Stomach (tissue), 9 donors: ENCODE measurements around the gene NUFIP2. TPM values are rescaled to one million over a fixed set of nuclear protein-coding genes. Genes with fewer than 3 reads are reported as not detected.

Source experiments
- DNase-seq, 2 donors: peaks; one replicate each; pipeline versions ENCODE4 v3.0.0 to v3.0.0-alpha.2; 2013 to 2019
- H3K27ac ChIP-seq, 5 donors: fragments of 200-600 bp in 4 of 5; sonication (generic) in 4 of 5; one replicate each; pipeline ENCODE4 v1.5.1; 2013 to 2019; ENCODE audit warnings: mild to moderate bottlenecking in 1 of 5, moderate library complexity in 1 of 5
- H3K27me3 ChIP-seq, 3 donors: fragments of 200-600 bp; sonication (generic); one replicate each; pipeline ENCODE4 v1.5.1; 2017 to 2019; ENCODE audit warnings: mixed run types in 1 of 3
- H3K36me3 ChIP-seq, 4 donors: fragments of 200-600 bp; sonication (generic); 1 replicate in 3 of 4; 2 replicates in 1 of 4; pipeline ENCODE4 v1.5.1; 2016 to 2019
- H3K4me1 ChIP-seq, 4 donors: fragments of 200-600 bp; sonication (generic); one replicate each; pipeline ENCODE4 v1.5.1; 2016 to 2019
- H3K4me3 ChIP-seq, 4 donors: fragments of 200-600 bp; sonication (generic) in 3 of 4; one replicate each; pipeline ENCODE4 v1.5.1; 2016 to 2019; ENCODE audit warnings: mild to moderate bottlenecking in 1 of 4
- H3K9me3 ChIP-seq, 4 donors: fragments of 200-600 bp; sonication (generic); one replicate each; pipeline ENCODE4 v1.5.1; 2016 to 2019
- EP300 ChIP-seq: sonication (generic); formaldehyde crosslinking; IDR thresholded peaks from one replicate; pipeline ENCODE4 v1.6.1; 2017; ENCODE audit warnings: antibody characterized with exemption
- POLR2A ChIP-seq, 4 donors: fragments of 450-650 bp; IDR thresholded peaks; one replicate each; pipeline ENCODE4 v1.6.1; 2016; ENCODE audit warnings: antibody characterized with exemption in 4 of 4, control low read depth in 2 of 4, mild to moderate bottlenecking in 1 of 4, moderate library complexity in 1 of 4
- POLR2AphosphoS5 ChIP-seq, 3 donors: sonication (generic); formaldehyde crosslinking; IDR thresholded peaks; one replicate each; pipeline ENCODE4 v1.6.1; 2016; ENCODE audit warnings: antibody characterized with exemption in 3 of 3
- WGBS, 5 donors: extraction: QIAGEN DNeasy Blood & Tissue Kit in 3 of 5; methylation state at CpG; one replicate each; pipeline versions ENCODE4 v1.1.5 to v1.1.7; 2013 to 2018; 5-methylcytosine and 5-hydroxymethylcytosine counted together
- intact Hi-C: fragments of 100-400 bp; cut with DNase I; formaldehyde crosslinking; loops from one replicate; pipeline ENCODE4 v1.15.1; 2023; ENCODE audit warnings: low total_unique reads
- polyA plus RNA-seq, 3 donors: library from polyadenylated mRNA; stranded (reverse); fragments of 200-250 nt; gene quantifications; one replicate each; pipeline ENCODE4 v1.2.3, GENCODE V29; 2013
- total RNA-seq, 5 donors: library from RNA; depleted of rRNA; stranded (reverse); fragments of >200 nt; gene quantifications; one replicate each; pipeline versions ENCODE4 v1.1.0 to v1.2.3, GENCODE V29; 2014 to 2016
- TF ChIP-seq, protein P1 (sequence below), 7 experiments: fragments of 450-650 bp in 4 of 7; fragments of 200-600 bp in 3 of 7; sonication (generic) in 3 of 7; IDR thresholded peaks; one replicate each; pipeline ENCODE4 v1.5.1; 2016 to 2019; ENCODE audit warnings: antibody characterized with exemption in 7 of 7, control low read depth in 2 of 7, mild to moderate bottlenecking in 1 of 7
- donor health status: healthy with polysubstance abuse.
- donor health status: Bipolar disorder and iron deficiency.
- donor health status: healthy.

Gene NUFIP2
- total and polyA plus RNA-seq, 8 donors, result 5.6 to 151 (median 27.8) TPM

DNA sequence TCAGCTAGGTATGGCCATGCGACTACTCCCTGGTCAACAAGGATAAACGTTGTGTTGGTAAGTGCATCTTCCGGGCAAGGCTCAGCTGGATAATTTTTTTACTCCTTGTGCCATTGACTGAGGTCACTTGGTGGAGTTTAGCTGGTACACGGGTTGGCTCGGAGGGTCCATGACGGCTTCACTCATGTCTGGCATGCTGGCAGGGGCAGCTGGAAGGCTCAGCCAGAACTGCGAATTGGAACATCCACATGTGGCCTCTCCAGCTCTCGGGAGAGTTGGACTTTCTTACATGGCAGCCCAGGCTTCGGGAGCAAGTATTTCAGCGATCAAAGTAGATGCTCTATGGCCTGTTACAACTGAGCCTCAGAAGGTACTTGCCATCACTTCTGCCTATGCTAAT lies 78.8 kb downstream of the NUFIP2 start:
- no peak for DNase-seq
- H3K36me3 ChIP-seq, result no peaks in the 10 kb centered on the region
- WGBS, 5 donors, result 87 to 93% (median 92%) methylated on average over 10 of the region's 10 CpGs
- intact Hi-C loops, result loop anchor here (5.0 kb wide), 1 partner anchor 63 kb away; no protein-coding TSS in a partner anchor
- no peaks in the 10 kb centered on the region for H3K27me3 ChIP-seq
- H3K27ac ChIP-seq, result no peak overlapping the region
- TF ChIP-seq POLR2AphosphoS5 (IDR thresholded peaks at IDR 0.05) (no peak), POLR2A (IDR thresholded peaks at IDR 0.05) (no peak), EP300 (no peak)
- TF ChIP-seq, protein P1, sequence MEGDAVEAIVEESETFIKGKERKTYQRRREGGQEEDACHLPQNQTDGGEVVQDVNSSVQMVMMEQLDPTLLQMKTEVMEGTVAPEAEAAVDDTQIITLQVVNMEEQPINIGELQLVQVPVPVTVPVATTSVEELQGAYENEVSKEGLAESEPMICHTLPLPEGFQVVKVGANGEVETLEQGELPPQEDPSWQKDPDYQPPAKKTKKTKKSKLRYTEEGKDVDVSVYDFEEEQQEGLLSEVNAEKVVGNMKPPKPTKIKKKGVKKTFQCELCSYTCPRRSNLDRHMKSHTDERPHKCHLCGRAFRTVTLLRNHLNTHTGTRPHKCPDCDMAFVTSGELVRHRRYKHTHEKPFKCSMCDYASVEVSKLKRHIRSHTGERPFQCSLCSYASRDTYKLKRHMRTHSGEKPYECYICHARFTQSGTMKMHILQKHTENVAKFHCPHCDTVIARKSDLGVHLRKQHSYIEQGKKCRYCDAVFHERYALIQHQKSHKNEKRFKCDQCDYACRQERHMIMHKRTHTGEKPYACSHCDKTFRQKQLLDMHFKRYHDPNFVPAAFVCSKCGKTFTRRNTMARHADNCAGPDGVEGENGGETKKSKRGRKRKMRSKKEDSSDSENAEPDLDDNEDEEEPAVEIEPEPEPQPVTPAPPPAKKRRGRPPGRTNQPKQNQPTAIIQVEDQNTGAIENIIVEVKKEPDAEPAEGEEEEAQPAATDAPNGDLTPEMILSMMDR (IDR thresholded peaks at IDR 0.05), result no peak
- H3K4me1 ChIP-seq, result peaks cover 0 to 9% (median 7%) of the 10 kb centered on the region in 4 donors
- H3K9me3 ChIP-seq, result no peaks in the 10 kb centered on the region
- H3K4me3 ChIP-seq, result no peak overlapping the region

DNA sequence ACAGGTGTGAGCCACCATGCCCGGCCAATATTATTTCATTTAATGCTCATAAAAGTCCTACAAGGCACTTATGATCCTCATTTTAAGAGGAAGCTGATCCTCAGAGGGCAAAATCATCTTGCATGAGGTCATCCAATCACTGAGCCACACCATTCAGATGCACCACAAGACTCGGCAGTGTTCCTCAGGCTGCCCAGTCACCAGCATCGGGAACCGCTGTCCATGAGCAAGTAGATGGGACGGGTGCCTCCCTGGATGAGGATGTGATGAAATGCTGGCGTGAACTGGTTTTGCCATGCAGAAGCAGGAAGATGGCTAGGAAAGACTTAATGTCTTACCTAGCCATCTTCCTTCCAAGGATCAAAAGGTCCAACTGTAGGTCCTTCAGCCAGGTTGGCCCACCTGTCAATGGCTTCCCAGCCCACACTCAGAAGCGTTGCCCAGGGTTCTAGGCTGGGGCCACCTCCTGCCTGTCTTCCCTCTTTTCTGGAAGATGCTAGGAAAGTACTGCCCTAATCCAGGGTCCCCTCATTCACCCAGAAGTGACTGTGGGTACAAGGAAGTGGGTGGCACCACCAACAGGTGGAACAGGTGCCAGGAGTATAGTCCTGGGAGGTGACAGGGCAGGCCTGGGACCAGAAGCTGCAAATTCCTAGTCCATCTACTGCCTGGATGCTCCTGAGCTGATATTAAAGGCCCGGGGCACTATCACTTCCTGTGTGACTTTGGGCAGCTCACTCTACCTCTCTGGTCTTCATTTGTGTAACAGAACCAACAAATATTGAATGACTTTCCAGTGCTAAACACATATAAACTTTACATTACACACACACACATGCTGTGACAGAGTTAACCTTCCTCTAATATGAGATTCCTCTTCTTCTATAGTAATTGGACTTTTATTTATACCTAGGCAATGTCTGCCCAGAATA lies 79.5 kb downstream of the NUFIP2 start:
- no peak for TF ChIP-seq POLR2A (IDR thresholded peaks at IDR 0.05)
- no peak for TF ChIP-seq EP300
- TF ChIP-seq, protein P1 (IDR thresholded peaks at IDR 0.05), result no peak
- no peak for TF ChIP-seq POLR2AphosphoS5 (IDR thresholded peaks at IDR 0.05)
- no peak for DNase-seq
- no peak overlapping the region for H3K4me3 ChIP-seq
- 90% methylated on average over 8 of the region's 8 CpGs for whole genome bisulfite sequencing, 5 donors
- no peaks in the 10 kb centered on the region for H3K9me3 ChIP-seq
- H3K27ac ChIP-seq, result no peak overlapping the region
- no peaks in the 10 kb centered on the region for H3K27me3 ChIP-seq
- intact Hi-C loops, result loop anchor here (5.0 kb wide), 1 partner anchor 62 kb away; no protein-coding TSS in a partner anchor
- no peaks in the 10 kb centered on the region for H3K36me3 ChIP-seq
- H3K4me1 ChIP-seq, result peaks cover 0 to 5% (median 4%) of the 10 kb centered on the region in 4 donors

DNA sequence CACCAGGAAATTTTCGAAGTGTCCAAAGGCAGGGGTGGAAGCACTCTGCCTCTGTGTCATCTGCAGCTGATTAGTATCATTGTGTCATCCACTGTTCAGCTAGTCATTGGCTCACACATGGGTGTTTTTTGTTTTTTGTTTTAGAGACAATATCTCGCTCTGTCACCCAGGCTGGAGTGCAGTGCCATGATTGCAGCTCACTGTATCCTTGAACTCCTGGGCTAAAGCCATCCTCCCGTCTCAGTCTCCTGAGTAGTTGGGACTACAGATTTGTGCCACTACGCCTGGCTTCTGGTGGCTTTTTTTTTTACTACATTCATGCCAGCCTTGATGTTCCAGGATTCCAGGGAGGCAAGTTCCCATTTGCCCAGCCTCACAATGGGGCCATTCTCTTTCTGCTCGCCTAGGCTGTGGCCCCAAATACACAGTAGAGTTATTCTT lies 81.2 kb downstream of the NUFIP2 start:
- Histone ChIP-seq H3K36me3 (no peaks in the 10 kb centered on the region), H3K27ac (no peak overlapping the region), H3K9me3 (no peaks in the 10 kb centered on the region), H3K4me1 (no peaks in the 10 kb centered on the region), H3K4me3 (no peak overlapping the region), H3K27me3 (no peaks in the 10 kb centered on the region)
- 74 to 88% (median 83%) methylated on average over 5 of the region's 5 CpGs for WGBS, 5 donors
- TF ChIP-seq EP300 (no peak), POLR2AphosphoS5 (IDR thresholded peaks at IDR 0.05) (no peak), POLR2A (IDR thresholded peaks at IDR 0.05) (no peak)
- TF ChIP-seq, protein P1 (IDR thresholded peaks at IDR 0.05), result no peak
- intact Hi-C loops, result no loop called here
- no peak for DNase-seq

DNA sequence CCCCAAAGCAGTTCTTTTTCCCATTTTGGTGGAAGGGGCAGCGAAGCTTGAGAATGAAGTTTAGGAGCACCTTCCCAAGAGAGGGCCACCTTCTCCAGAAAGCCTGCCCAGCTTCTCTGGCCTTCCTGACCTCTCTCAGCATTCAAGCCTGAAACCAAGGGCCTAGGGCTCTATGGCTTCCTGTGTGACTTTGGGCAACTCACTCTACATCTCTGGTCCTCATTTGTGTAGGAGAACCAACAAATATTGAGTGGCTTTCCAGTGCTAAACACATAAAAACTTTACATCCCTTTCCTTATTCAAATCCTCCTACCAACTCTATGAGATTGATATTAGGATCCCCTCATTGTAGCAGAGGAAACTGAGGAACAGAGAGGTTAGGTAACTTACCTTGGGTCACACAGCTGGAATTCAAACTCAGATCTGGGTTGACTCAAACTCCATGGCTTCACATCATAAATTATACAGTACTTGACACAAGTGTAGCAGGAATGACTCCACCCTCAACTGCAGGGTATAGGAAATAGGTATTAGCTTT lies 81.8 kb downstream of the NUFIP2 start:
- intact Hi-C loops, result no loop called here
- 92 to 100% (median 100%) methylated on average over 1 of the region's 1 CpG for WGBS, 5 donors
- Histone ChIP-seq H3K27me3 (no peaks in the 10 kb centered on the region), H3K27ac (no peak overlapping the region), H3K9me3 (no peaks in the 10 kb centered on the region), H3K36me3 (no peaks in the 10 kb centered on the region), H3K4me1 (no peaks in the 10 kb centered on the region), H3K4me3 (no peak overlapping the region)
- TF ChIP-seq POLR2A (IDR thresholded peaks at IDR 0.05), result no peak
- DNase-seq, result no peak
